H1 (cell line): ENCODE data around the gene MTO1. TPM values are rescaled to one million over a fixed set of nuclear protein-coding genes. Genes with fewer than 3 reads are reported as not detected.
"Not testable (repeated sequence)": the region's sequence is repeated elsewhere in the genome, so short reads cannot be mapped to it uniquely, and the experiment has no call there.

Experiments used
- CTCF ChIA-PET: fragments of 300-600 bp; sonication (Branson Sonifier 250); formaldehyde crosslinking; loops from one replicate; lab custom pipeline; 2021; ENCODE audit not compliant: partially characterized antibody; lab: Charles Lee
- POLR2A ChIA-PET: fragments of 300-600 bp; sonication (Branson Sonifier 250); formaldehyde crosslinking; loops from one replicate; lab custom pipeline; 2021; ENCODE audit warnings: inconsistent platforms; ENCODE audit not compliant: partially characterized antibody; lab: Charles Lee
- DNase-seq, 2 experiments: peaks; one replicate each; pipeline versions ENCODE4 v3.0.0 to v3.0.0-alpha.2; 2010 to 2022; ENCODE audit warnings: low spot score in 2 of 2, low read depth in 1 of 2, mixed read lengths in 1 of 2
- FAIRE-seq: peaks from 2 replicates; lab custom pipeline; 2011; peaks lifted over from hg19 to GRCh38; lab: Jason Lieb, UNC
- H2AFZ ChIP-seq: 2 replicates; pipeline ENCODE4 v1.8.1; 2012; ENCODE audit warnings: low read length, inconsistent platforms
- H2AK5ac ChIP-seq: 2 replicates; pipeline ENCODE4 v1.6.1; 2013; ENCODE audit warnings: low read depth, low read length
- H2BK120ac ChIP-seq: replicated peaks from 2 replicates; pipeline ENCODE3; 2013; ENCODE audit warnings: low read depth, low read length, inconsistent platforms
- H2BK12ac ChIP-seq: 2 replicates; pipeline ENCODE4 v1.6.1; 2013; ENCODE audit warnings: low read depth, low read length
- H2BK15ac ChIP-seq: 2 replicates; pipeline ENCODE4 v1.6.1; 2013; ENCODE audit warnings: low read length
- H2BK20ac ChIP-seq: 2 replicates; pipeline ENCODE4 v1.6.1; 2013; ENCODE audit warnings: low read length
- H2BK5ac ChIP-seq: 2 replicates; pipeline ENCODE4 v1.6.1; 2013; ENCODE audit warnings: low read depth, low read length
- H3K14ac ChIP-seq: 2 replicates; pipeline ENCODE4 v1.6.1; 2013; ENCODE audit warnings: inconsistent platforms; ENCODE audit not compliant: insufficient read length
- H3K18ac ChIP-seq: 2 replicates; pipeline ENCODE4 v1.6.1; 2013; ENCODE audit warnings: low read length; ENCODE audit errors: extremely low read depth
- H3K23ac ChIP-seq: 2 replicates; pipeline ENCODE4 v1.6.1; 2013; ENCODE audit warnings: inconsistent platforms; ENCODE audit not compliant: insufficient read length
- H3K23me2 ChIP-seq: 2 replicates; pipeline ENCODE4 v1.6.1; 2013; ENCODE audit warnings: low read depth, low read length
- H3K27ac ChIP-seq: 2 replicates; pipeline ENCODE4 v1.6.1; 2011; ENCODE audit warnings: low read depth, low read length, inconsistent platforms
- H3K27me3 ChIP-seq, 4 experiments: replicated peaks in 1 of 4; 1 replicate in 1 of 4; 2 replicates in 3 of 4; pipeline versions ENCODE4 v1.6.1 to v1.8.1; 2011 to 2013; ENCODE audit warnings: low read length in 3 of 4, mild to moderate bottlenecking in 3 of 4, inconsistent platforms in 2 of 4, mixed read lengths in 2 of 4, moderate library complexity in 1 of 4; ENCODE audit not compliant: control insufficient read depth in 3 of 4, insufficient read depth in 3 of 4; ENCODE audit errors: extremely low read depth in 1 of 4
- H3K36me3 ChIP-seq, 4 experiments: 2 replicates each; pipeline versions ENCODE4 v1.6.1 to v1.8.1; 2011 to 2013; ENCODE audit warnings: mild to moderate bottlenecking in 4 of 4, low read length in 3 of 4, moderate library complexity in 2 of 4, control low read depth in 1 of 4, inconsistent platforms in 1 of 4; ENCODE audit not compliant: insufficient read depth in 4 of 4, control insufficient read depth in 2 of 4
- H3K4ac ChIP-seq: replicated peaks from 2 replicates; pipeline ENCODE3; 2013; ENCODE audit warnings: low read length, low read depth, mixed read lengths, inconsistent platforms; ENCODE audit not compliant: insufficient read length
- H3K4me1 ChIP-seq, 4 experiments: replicated peaks in 1 of 4; 1 replicate in 1 of 4; 2 replicates in 3 of 4; pipeline versions ENCODE4 v1.6.1 to v1.8.1; 2011 to 2013; ENCODE audit warnings: low read length in 3 of 4, inconsistent platforms in 2 of 4, mixed read lengths in 1 of 4; ENCODE audit not compliant: insufficient read depth in 4 of 4, control insufficient read depth in 3 of 4
- H3K4me2 ChIP-seq, 2 experiments: 2 replicates each; pipeline versions ENCODE4 v1.6.1 to v1.8.1; 2011 to 2013; ENCODE audit warnings: low read depth in 2 of 2, low read length in 2 of 2, control low read depth in 1 of 2, inconsistent platforms in 1 of 2, mild to moderate bottlenecking in 1 of 2; ENCODE audit not compliant: insufficient read depth in 1 of 2
- H3K4me3 ChIP-seq, 4 experiments: fragments of 200-600, 300-600 bp in 1 of 4; sonication (generic), shearing (Covaris generic), sonication (Bioruptor Twin) in 1 of 4; 2 replicates each; pipeline versions ENCODE4 v1.5.1 to v1.8.1; 2011 to 2016; ENCODE audit warnings: low read length in 4 of 4, low read depth in 3 of 4, control low read depth in 2 of 4, inconsistent platforms in 2 of 4, mild to moderate bottlenecking in 2 of 4, mixed read lengths in 1 of 4, moderate library complexity in 1 of 4; ENCODE audit not compliant: insufficient read depth in 2 of 4; ENCODE audit errors: extremely low read depth in 1 of 4
- H3K56ac ChIP-seq: replicated peaks from 2 replicates; pipeline ENCODE3; 2013; ENCODE audit warnings: low read depth, mild to moderate bottlenecking, mixed read lengths, low read length, inconsistent platforms; ENCODE audit not compliant: insufficient read length
- H3K79me1 ChIP-seq: 2 replicates; pipeline ENCODE4 v1.6.1; 2013; ENCODE audit warnings: low read depth, low read length, control low read depth
- H3K79me2 ChIP-seq, 2 experiments: 2 replicates each; pipeline versions ENCODE4 v1.6.1 to v1.8.1; 2012 to 2013; ENCODE audit warnings: low read length in 2 of 2, mild to moderate bottlenecking in 2 of 2, inconsistent platforms in 1 of 2; ENCODE audit not compliant: insufficient read depth in 2 of 2, control insufficient read depth in 1 of 2
- H3K9ac ChIP-seq, 4 experiments: replicated peaks in 1 of 4; 1 replicate in 1 of 4; 2 replicates in 3 of 4; pipeline versions ENCODE4 v1.6.1 to v1.8.1; 2011 to 2013; ENCODE audit warnings: low read depth in 3 of 4, low read length in 3 of 4, control low read depth in 2 of 4, mild to moderate bottlenecking in 2 of 4, moderate library complexity in 2 of 4, inconsistent platforms in 1 of 4; ENCODE audit errors: extremely low read depth in 1 of 4
- H3K9me3 ChIP-seq, 2 experiments: 2 replicates each; pipeline versions ENCODE4 v1.6.1 to v1.8.1; 2012 to 2013; ENCODE audit warnings: mild to moderate bottlenecking in 2 of 2, moderate library complexity in 2 of 2, control low read depth in 1 of 2, inconsistent platforms in 1 of 2, low read depth in 1 of 2, low read length in 1 of 2, mixed read lengths in 1 of 2; ENCODE audit not compliant: insufficient read depth in 2 of 2
- H4K20me1 ChIP-seq, 2 experiments: replicated peaks in 1 of 2; 2 replicates each; pipeline versions ENCODE3 to v1.8.1; 2011 to 2013; ENCODE audit warnings: inconsistent platforms in 2 of 2, low read length in 2 of 2, mild to moderate bottlenecking in 1 of 2; ENCODE audit not compliant: insufficient read depth in 2 of 2, control insufficient read depth in 1 of 2
- H4K5ac ChIP-seq: 2 replicates; pipeline ENCODE4 v1.6.1; 2013; ENCODE audit warnings: low read length, low read depth, mixed read lengths, inconsistent platforms; ENCODE audit not compliant: insufficient read length
- H4K8ac ChIP-seq: 2 replicates; pipeline ENCODE4 v1.8.0; 2013; ENCODE audit warnings: mild to moderate bottlenecking, moderate library complexity, low read length, inconsistent platforms; ENCODE audit not compliant: insufficient read depth; ENCODE audit errors: extremely low read depth
- H4K91ac ChIP-seq: replicated peaks from 2 replicates; pipeline ENCODE3; 2013; ENCODE audit warnings: low read length, mixed read lengths, inconsistent platforms; ENCODE audit not compliant: insufficient read length
- WGBS, 2 experiments: shearing (Covaris generic) in 1 of 2; methylation state at CpG; one replicate each; pipeline versions ENCODE4 v1.1.6 to v1.1.7; 2013 to 2015; ENCODE audit warnings: low lambda C conversion rate in 2 of 2, mixed read lengths in 2 of 2, inconsistent platforms in 1 of 2, low coverage in 1 of 2, missing lambda C conversion rate in 1 of 2; ENCODE audit not compliant: insufficient replicate concordance in 2 of 2, insufficient coverage in 1 of 2, insufficient read length in 1 of 2; ENCODE audit errors: extremely low coverage in 1 of 2, missing lambda C conversion rate in 1 of 2; 5-methylcytosine and 5-hydroxymethylcytosine counted together
- polyA plus RNA-seq, 7 experiments: library from polyadenylated mRNA; depleted of rRNA in 3 of 7; stranded (reverse) in 5 of 7; unstranded in 2 of 7; fragments of >200 nt in 5 of 7; fragments of 200-250 nt in 2 of 7; gene quantifications; 1 replicate in 5 of 7; 2 replicates in 1 of 7; 4 replicates in 1 of 7; pipeline versions ENCODE4 v1.2.1 to v1.2.3, GENCODE V29; 2011 to 2013; ENCODE audit warnings: missing spikeins in 2 of 7, mixed read lengths in 2 of 7
- total RNA-seq: library from RNA; stranded (reverse); fragmentation: NEBNext Ultra II Directional; extraction: Animal tissue kit (Norgen Biotek cat#: 25700); gene quantifications from 2 replicates; pipeline ENCODE4 v1.2.1, GENCODE V29; 2021

The MTO1 gene
- total and polyA plus RNA-seq, 2 of the 8 experiments (the other 6 are each of a cell fraction or from before 2014, with no cell fraction given), result 20.9 to 31.6 TPM

- H3K4me2 ChIP-seq, H2BK5ac ChIP-seq, H2AK5ac ChIP-seq, H3K4me1 ChIP-seq, H4K20me1 ChIP-seq, H4K8ac ChIP-seq, H3K14ac ChIP-seq, H3K9ac ChIP-seq, H3K4me3 ChIP-seq, H3K36me3 ChIP-seq, H3K23ac ChIP-seq, H3K23me2 ChIP-seq, H4K91ac ChIP-seq, H2BK12ac ChIP-seq, DNase-seq, H2AFZ ChIP-seq, H2BK20ac ChIP-seq, H4K5ac ChIP-seq, H3K9me3 ChIP-seq, H3K27ac ChIP-seq, H3K79me1 ChIP-seq, H2BK15ac ChIP-seq, H3K79me2 ChIP-seq, FAIRE-seq, H3K18ac ChIP-seq, H3K56ac ChIP-seq, H3K4ac ChIP-seq, H3K27me3 ChIP-seq, H2BK120ac ChIP-seq: not testable (repeated sequence)
- ChIA-PET POLR2A (interaction anchor here (1.1 to 17.5 kb wide), 4 partner anchors 9 to 24 kb away, joined by 3 to 267 read pairs (median 6); partner anchors contain the start of gene EEF1A1), CTCF (interaction anchor here (1.8 to 3.2 kb wide), 4 partner anchors 11 to 110 kb away, joined by 5 to 13 read pairs (median 8); no protein-coding TSS in a partner anchor)
- 98% methylated on average over 3 of the region's 3 CpGs; no CpG with 5 or more reads in 1 of the 2 experiments for WGBS, 2 experiments
Measured at GRCh38 chr6:73542481-73542880, 80.9 kb downstream of the MTO1 start.
